22Rv1 (cell line): ENCODE measurements around the gene TIAM2.

Experiments
- ZFX ChIP-seq: fragments of 450-650 bp; IDR thresholded peaks from 2 replicates; pipeline ENCODE4 v1.6.1; 2017; ENCODE audit warnings: antibody characterized with exemption, borderline replicate concordance
- TF ChIP-seq, protein P1 (sequence below): fragments of 450-650 bp; IDR thresholded peaks from 2 replicates; pipeline ENCODE4 v1.5.1; 2017; ENCODE audit warnings: mild to moderate bottlenecking

DNA sequence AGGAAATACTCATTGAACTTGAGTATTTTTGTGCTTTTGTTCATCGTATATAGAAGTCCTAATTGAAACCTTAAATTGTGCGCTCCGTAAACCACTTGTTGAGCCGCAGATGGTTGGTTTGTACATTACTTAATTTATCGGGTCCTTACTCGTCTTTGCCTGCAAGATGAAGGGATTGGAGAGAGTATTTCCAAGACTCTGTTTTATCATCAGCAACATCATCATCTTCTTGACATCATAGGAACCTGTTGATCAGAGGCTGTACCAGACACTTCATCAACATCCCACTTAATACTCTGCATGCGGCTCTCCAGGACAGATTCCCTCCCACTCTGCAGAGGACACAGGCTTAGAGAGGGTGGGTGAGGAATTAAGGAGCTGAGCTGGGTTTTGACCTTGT lies 28.6 kb downstream of the TIAM2 start:
- TF ChIP-seq, protein P1, sequence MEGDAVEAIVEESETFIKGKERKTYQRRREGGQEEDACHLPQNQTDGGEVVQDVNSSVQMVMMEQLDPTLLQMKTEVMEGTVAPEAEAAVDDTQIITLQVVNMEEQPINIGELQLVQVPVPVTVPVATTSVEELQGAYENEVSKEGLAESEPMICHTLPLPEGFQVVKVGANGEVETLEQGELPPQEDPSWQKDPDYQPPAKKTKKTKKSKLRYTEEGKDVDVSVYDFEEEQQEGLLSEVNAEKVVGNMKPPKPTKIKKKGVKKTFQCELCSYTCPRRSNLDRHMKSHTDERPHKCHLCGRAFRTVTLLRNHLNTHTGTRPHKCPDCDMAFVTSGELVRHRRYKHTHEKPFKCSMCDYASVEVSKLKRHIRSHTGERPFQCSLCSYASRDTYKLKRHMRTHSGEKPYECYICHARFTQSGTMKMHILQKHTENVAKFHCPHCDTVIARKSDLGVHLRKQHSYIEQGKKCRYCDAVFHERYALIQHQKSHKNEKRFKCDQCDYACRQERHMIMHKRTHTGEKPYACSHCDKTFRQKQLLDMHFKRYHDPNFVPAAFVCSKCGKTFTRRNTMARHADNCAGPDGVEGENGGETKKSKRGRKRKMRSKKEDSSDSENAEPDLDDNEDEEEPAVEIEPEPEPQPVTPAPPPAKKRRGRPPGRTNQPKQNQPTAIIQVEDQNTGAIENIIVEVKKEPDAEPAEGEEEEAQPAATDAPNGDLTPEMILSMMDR = no peak
- TF ChIP-seq ZFX = no peak
